NB4 (cell line): ENCODE results near the gene RTBDN.

Experiments used
- POLR2A ChIP-seq: IDR thresholded peaks from 2 replicates; pipeline ENCODE4 v1.6.1; 2011; ENCODE audit warnings: mild to moderate bottlenecking; ENCODE audit not compliant: insufficient read length; ENCODE audit errors: extremely low read depth
- TF ChIP-seq, protein P1 (sequence below): IDR thresholded peaks from 2 replicates; pipeline ENCODE4 v1.6.1; 2011; ENCODE audit warnings: low read depth, low read length
- TF ChIP-seq, protein P2 (sequence below): IDR thresholded peaks from one replicate; pipeline ENCODE4 v1.5.1; 2012; ENCODE audit warnings: low read depth, low read length

DNA sequence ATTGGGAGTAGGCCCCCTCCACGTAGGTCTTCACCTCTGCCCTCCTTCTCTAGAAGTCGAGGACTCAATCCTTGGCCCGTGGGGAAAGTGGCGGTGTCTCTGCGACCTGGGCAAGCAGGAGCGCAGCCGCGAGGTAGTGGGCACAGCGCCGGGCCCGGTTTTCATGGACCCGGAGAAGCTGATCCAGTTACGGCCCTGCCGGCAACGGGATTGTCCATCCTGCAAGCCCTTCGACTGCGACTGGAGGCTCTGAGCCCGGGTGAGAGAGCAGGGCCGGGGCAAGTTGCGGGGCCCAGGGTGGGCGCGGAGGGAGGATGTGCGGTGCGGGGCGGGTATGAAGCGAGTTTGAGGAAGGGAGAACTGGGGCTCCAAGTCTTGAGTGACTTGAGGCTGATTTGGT, 30.3 kb downstream of the RTBDN start:
- TF ChIP-seq, protein P1, sequence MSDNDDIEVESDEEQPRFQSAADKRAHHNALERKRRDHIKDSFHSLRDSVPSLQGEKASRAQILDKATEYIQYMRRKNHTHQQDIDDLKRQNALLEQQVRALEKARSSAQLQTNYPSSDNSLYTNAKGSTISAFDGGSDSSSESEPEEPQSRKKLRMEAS: no peak
- TF ChIP-seq, protein P2, sequence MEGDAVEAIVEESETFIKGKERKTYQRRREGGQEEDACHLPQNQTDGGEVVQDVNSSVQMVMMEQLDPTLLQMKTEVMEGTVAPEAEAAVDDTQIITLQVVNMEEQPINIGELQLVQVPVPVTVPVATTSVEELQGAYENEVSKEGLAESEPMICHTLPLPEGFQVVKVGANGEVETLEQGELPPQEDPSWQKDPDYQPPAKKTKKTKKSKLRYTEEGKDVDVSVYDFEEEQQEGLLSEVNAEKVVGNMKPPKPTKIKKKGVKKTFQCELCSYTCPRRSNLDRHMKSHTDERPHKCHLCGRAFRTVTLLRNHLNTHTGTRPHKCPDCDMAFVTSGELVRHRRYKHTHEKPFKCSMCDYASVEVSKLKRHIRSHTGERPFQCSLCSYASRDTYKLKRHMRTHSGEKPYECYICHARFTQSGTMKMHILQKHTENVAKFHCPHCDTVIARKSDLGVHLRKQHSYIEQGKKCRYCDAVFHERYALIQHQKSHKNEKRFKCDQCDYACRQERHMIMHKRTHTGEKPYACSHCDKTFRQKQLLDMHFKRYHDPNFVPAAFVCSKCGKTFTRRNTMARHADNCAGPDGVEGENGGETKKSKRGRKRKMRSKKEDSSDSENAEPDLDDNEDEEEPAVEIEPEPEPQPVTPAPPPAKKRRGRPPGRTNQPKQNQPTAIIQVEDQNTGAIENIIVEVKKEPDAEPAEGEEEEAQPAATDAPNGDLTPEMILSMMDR: no peak
- no peak for TF ChIP-seq POLR2A
